Measurements from ENCODE around the gene TLL1.

The TLL1 gene

GRCh38 chr4:165921546-165921945 lies 48.5 kb downstream of the TLL1 start:
- no peak for TF ChIP-seq CTCF (IDR thresholded peaks at IDR 0.05; ENCODE audit: borderline replicate concordance, insufficient read depth, low read depth, low read length)
- no peak overlapping the region for H3K4me3 ChIP-seq (ENCODE audit: low read depth, low read length)

GRCh38 chr4:165922747-165923146 lies 49.7 kb downstream of the TLL1 start:
- no peak for TF ChIP-seq CTCF (IDR thresholded peaks at IDR 0.05; ENCODE audit: borderline replicate concordance, insufficient read depth, low read depth, low read length)
- H3K4me3 ChIP-seq (ENCODE audit: low read depth, low read length) = no peak overlapping the region

- no peak overlapping the region for H3K4me3 ChIP-seq (ENCODE audit: low read depth, low read length)
- no peak for TF ChIP-seq CTCF (IDR thresholded peaks at IDR 0.05; ENCODE audit: borderline replicate concordance, insufficient read depth, low read depth, low read length)
These were observed 53.3 kb downstream of the TLL1 start for GRCh38 chr4:165926307-165926706.

GRCh38 chr4:165927366-165927765 lies 54.3 kb downstream of the TLL1 start:
- TF ChIP-seq CTCF (IDR thresholded peaks at IDR 0.05; ENCODE audit: borderline replicate concordance, insufficient read depth, low read depth, low read length) = no peak
- no peak overlapping the region for H3K4me3 ChIP-seq (ENCODE audit: low read depth, low read length)

GRCh38 chr4:165927815-165928214 lies 54.8 kb downstream of the TLL1 start:
- H3K4me3 ChIP-seq (ENCODE audit: low read depth, low read length) = no peak overlapping the region
- no peak for TF ChIP-seq CTCF (IDR thresholded peaks at IDR 0.05; ENCODE audit: borderline replicate concordance, insufficient read depth, low read depth, low read length)

GRCh38 chr4:165928601-165929000 lies 55.6 kb downstream of the TLL1 start:
- TF ChIP-seq CTCF (IDR thresholded peaks at IDR 0.05; ENCODE audit: borderline replicate concordance, insufficient read depth, low read depth, low read length) = no peak
- H3K4me3 ChIP-seq (ENCODE audit: low read depth, low read length) = no peak overlapping the region

GRCh38 chr4:165929662-165930061 lies 56.6 kb downstream of the TLL1 start:
- no peak for TF ChIP-seq CTCF (IDR thresholded peaks at IDR 0.05; ENCODE audit: borderline replicate concordance, insufficient read depth, low read depth, low read length)
- H3K4me3 ChIP-seq (ENCODE audit: low read depth, low read length) = no peak overlapping the region

Data from GM12875 (cell line).